Measurements from ENCODE around the gene TIPARP. TPM values are rescaled to one million over a fixed set of nuclear protein-coding genes. Genes with fewer than 3 reads are reported as not detected.
"Not testable (repeated sequence)": the region's sequence is repeated elsewhere in the genome, so short reads cannot be mapped to it uniquely, and the experiment has no call there.

The TIPARP gene
- total RNA-seq, 1 donor from 2014 or later, result 81.1 TPM

DNA sequence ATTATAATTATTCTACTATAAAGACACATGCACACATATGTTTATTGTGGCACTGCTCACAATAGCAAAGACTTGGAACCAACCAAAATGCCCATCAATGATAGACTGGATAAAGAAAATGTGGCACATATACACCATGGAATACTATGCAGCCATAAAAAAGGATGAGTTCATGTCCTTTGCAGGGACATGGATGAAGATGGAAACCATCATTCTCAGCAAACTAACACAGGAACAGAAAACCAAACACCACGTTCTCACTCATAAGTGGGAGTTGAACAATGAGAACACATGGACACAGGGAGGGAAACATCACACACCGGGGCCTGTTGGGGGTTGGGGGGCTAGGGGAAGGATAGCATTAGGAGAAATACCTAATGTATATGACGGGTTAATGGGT lies 62.7 kb downstream of the TIPARP start:
- not testable (repeated sequence) for DNase-seq (ENCODE audit: low read depth)

GRCh38 chr3:156738251-156738650 lies 63.9 kb downstream of the TIPARP start:
- no peak for DNase-seq (ENCODE audit: low read depth)

- no peak for DNase-seq (ENCODE audit: low read depth)
Measured at GRCh38 chr3:156739976-156740375, 65.6 kb downstream of the TIPARP start.

- DNase-seq (ENCODE audit: low read depth), result not testable (repeated sequence)
Measured at GRCh38 chr3:156740581-156740980, 66.2 kb downstream of the TIPARP start.

DNA sequence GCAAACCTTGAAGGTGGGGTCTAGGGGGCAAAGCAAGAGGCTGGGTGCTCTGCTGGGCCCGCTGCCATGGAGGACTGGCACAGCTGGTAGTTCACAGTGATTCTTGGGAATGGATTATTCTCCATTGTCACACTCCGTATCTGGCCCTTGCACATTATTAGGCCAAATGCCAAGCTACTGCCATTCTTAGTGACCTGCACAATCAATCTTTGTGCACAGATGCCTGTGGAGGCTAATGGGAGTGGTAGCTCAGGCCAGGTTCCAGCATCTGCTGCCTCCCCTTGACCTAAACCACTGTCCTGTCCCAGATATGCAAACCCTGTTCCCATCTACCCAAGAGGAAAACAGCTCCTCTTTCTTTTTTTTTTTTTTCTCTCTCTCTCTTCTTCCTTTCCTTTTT lies 67.5 kb downstream of the TIPARP start:
- no peak for DNase-seq (ENCODE audit: low read depth)

DNA sequence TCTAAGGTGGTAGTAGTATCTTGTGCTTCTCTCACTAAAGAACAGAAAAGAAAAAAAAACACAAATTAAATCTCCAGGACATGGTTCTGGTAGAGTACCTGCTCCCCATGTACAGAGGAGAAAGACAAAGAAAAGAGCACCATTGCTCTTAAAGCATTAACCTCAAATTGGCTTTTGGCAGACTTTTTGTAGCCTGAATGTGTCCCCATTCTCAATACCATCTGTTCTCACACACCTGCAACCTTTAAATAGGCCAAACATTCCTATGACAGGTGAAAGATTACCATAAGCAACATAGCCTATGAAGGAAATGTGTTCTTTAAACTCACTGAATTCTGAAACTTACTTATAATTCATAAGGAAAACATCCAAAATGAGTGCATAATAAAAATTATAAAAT lies 68.0 kb downstream of the TIPARP start:
- no peak for DNase-seq (ENCODE audit: low read depth)

GRCh38 chr3:156743859-156744258 lies 69.5 kb downstream of the TIPARP start:
- no peak for DNase-seq (ENCODE audit: low read depth)

DNA sequence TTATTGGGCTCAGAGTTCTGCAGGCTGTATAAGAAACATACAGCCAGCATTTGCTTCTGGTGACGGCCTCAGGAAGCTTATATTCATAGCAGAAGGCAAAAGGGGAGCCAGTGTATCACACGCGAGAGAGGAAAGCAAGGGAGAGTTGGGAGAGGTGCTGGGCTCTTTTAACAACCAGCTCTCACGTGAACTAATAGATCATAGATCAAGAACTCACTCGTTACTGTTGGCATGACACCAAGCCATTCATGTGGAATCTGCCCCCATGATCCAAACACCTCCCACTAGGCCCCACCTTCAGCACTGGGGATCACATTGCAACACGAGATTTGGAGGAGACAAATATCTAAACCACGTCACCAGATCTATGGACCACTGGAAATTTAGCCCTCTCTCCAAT lies 70.2 kb downstream of the TIPARP start:
- no peak for DNase-seq (ENCODE audit: low read depth)

- DNase-seq (ENCODE audit: low read depth), result no peak
Measured at GRCh38 chr3:156745766-156746165, 71.4 kb downstream of the TIPARP start.

GRCh38 chr3:156747046-156747445 lies 72.7 kb downstream of the TIPARP start:
- DNase-seq (ENCODE audit: low read depth), result no peak

- peak; percentile 95 for DNase-seq (ENCODE audit: low read depth)
Measured at GRCh38 chr3:156749244-156749643, 74.9 kb downstream of the TIPARP start.

- DNase-seq (ENCODE audit: low read depth), result peak; percentile 98
Measured at GRCh38 chr3:156750191-156750873, 75.9 kb downstream of the TIPARP start.

GRCh38 chr3:156750874-156751245 lies 76.5 kb downstream of the TIPARP start:
- DNase-seq (ENCODE audit: low read depth), result no peak

DNA sequence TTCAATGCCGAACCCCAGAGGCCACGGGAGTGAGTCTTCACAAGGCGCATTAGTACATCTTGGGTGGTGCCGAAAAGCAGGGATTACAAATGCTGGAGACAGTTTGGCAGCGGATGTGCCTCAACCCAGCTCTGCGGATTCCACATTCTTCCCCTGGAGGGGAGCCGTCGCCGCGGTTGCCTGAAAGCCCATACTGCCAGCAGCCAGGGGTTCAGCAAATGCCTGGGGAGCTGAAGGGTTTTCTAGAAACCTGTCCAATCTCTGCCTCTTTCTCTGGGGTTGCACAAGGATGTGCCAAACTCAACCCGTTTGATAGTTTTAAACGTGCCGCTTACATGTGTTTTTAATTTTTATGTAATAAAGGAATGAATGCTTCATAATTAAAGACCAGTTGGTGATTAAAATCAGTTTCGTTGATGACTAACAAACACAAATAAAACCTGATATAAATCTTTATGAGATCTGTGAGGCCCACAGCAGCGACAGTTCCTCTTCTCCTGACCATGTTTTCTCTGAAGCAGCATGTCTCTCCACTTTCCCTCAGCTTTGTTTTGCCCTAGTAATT lies 77.2 kb downstream of the TIPARP start:
- DNase-seq (ENCODE audit: low read depth), result peak; percentile 96

Other genes with a start within 250 kb of the TIPARP start
- 338 and 358 TPM in 2 replicates for gene SSR3, start 119.5 kb upstream of the TIPARP start, total RNA-seq
- 0.68 and 1.3 TPM in 2 replicates for gene LEKR1, start 151.8 kb downstream of the TIPARP start, total RNA-seq